ENCODE measurements around the gene NECTIN1.
A peak's percentile ranks its signal among the peaks of the same experiment; 100 is the strongest.

NECTIN1 gene

DNA sequence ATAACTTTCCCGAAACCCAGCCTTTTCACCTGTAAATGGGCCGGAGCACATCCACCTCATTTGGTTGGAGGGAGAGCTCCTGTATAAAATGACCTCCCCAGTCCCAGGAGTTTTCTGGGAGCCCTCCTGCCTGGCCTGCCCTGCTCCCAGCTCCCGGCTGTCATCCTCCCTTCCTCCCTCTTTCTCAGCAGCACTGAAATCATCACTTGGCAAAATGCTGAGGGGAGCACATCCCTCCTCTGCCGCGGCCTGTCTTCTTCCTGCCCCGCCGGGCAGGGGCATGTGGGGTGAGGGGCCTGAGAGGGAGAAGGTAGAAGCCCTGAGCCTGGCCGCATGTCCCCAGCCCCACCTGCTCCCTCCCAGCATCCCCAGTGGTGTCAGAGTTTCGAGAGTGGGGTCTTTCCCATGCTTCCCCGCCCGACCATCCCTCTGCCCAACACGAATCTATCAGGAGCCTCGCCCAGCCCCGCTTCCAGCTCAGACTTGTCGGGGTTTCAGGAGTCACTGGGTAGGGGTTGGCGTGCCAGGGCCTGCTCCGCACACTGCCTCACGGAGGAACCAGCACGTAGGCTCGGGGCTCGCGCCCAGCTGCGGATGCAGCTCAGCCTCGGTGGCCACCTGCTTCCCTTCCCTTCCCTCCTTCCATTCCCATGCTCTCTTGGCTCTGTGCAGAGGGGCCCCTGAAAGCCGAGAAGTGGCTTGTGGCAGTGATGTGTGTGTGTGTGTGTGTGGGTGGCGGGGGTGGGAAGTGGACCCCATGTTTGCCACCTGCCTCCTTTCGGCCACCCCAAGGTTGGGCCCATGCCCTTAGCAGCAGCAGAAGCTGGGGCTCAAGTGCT is 37.1 kb downstream of the NECTIN1 start:
- no peak for DNase-seq

DNA sequence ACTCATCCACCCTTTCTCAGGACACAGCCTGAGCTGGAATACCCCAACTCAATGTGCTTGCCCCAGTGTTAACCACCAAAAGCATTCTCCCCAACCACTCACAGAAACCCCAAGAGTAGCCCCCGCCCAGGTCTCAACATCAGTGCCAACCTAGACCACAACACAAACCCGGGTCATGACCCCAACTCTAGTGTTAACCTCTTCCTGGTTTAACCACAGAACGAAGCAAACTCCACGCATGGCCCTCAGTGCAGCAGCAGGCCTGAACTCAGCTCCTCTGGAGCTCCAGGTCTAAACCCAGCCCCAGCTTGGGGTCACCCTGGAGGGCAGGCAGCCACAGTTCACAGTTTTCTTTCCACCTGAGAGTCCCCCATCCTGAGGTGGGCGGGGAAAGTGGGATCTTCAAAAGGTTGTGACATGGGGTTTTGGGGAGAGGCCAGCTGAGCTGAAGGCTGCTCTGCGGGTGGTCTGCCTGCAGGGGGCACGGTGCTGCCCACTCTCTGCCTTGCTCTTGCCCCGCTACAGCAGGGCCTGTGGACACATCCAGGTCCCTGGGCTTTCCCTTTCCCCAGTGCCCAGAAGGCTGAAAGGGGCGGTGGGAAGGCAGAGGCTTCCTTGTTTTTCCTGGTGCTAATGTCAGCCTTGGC is 37.9 kb downstream of the NECTIN1 start:
- no peak for DNase-seq

DNA sequence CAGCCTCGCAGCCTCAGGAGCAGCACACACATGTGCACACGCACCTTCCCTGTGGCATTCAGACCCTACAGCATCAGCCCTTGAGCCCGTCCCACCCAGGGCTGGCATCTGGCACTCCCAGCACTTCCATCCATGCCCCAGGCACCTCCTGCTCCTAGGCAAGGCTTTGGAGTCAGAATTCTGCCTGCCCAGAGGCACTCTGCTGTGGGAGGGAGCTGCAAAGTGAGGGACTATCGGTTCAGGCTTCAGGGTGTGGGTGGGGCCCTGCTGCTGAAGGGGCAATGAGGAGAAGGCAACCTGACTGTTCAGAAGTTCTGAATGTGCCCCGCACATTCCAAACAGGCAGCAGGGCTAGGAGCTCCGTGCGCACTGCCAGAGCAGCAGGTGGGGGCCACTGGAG is 39.7 kb downstream of the NECTIN1 start:
- peak; percentile 58 for DNase-seq

DNA sequence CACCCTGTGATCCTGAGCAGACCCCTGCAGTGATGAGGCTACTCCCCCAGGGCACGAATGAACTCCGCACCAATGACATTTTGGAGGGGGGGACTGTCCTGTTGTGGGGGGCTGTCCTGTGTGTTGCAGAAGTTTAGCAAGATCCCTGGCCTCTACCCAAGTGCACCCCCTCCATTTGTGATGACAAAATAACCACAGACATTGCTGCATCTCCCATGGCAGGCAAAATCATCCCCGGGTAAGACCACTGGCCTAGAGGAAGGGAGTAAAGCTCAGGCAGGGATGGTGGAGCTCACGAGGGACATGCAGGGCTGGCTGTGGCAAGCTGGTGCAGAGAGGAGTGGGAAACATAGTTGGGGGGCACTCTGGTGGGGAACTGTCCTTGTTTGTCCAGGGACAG is 40.6 kb downstream of the NECTIN1 start:
- no peak for DNase-seq

DNA sequence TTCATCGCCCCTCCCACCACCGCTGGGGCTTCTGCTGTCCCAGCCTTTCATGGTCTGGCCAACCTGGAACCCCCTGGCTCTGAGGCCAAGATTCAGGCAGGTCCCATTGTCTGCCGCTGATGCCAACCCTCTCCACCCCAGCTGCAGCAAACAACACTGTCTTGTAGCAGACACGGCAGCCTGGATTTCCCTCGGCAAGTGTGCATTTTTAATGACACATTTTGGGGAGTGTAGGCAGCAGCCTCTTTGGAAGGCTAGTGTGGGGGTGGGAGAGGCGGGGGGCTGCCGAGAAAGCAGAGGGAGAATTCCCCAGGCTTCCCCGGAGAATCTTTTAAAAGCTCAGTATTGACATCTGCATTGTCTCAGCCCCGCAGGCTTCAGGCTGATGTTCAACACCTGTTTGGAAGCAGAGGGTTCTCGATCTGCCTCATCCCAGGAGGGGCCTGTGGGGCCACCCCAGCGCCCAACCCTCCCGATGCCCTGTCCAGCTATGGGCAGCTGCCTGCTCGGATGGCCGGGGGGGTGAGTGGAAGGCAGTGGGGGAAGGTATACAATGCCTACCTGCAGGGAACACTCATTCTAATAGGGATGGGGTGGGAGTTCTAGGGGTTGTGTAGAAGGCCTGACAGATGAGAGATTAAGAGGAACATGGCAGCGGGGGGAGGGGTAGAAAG is 41.5 kb downstream of the NECTIN1 start:
- DNase-seq: no peak

DNA sequence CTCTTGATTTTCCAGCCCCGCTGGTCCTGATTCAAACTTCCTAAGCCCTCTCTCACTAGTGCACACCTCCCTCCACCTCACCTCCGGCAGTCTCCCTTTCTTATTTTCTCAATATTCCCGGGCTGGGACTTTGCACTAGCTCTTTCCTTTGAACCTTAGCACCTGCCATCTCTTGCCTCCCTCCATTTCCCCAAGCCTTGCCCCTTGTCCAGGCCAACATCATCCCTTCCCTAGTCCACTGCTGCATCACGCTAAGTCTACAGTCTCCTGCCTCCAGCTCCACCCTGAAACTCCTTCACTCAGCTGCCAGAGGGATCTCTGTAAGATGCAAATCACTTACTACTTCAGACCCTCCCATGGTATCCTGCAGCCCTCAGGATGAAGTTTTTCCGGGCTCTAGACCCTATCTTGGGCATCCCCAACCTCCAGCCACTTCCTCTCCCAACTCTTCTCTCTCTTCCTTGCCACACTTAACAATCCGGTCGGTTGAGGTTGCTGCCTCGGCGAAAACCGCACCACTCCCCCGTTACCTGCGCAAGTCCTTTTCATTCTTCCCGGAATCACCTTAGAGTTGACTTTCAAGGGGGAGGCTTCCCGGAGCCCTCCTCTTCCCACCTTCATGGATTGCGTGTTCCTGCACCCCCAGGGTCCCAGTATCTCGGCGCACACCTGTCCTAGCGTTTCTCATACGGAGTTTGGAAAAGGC is 42.7 kb downstream of the NECTIN1 start:
- DNase-seq: no peak

DNA sequence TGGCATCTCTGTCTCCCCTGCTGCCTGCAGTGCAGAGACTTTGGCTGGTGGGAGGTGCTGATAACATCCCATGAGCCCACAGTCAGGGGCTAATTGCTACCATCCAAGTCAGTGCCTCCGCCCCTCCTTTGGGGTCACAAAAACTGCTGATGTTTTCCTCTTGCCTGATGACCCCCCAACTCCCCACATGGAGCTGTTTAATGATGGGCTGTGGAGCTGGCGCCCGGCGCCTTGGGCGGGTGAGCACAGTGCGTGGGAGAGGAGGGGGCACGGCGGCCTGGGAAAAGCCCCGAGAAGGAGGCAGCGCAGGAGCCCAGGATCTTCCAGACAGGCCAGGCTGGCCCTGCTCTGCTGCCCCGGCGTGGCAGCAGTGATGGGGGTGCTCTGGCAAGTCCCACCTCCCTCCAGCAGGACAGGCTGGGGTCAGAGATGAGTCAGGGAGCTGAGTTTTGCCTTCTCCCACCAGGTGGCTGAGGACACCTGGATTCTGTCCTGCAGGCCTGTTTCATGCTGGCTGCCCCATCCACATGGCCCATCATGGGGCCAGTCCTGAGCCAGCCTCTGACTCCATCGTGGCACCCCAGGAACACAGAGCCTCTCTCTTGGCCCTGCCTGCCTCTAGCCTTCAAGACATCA is 43.8 kb downstream of the NECTIN1 start:
- DNase-seq: no peak

DNA sequence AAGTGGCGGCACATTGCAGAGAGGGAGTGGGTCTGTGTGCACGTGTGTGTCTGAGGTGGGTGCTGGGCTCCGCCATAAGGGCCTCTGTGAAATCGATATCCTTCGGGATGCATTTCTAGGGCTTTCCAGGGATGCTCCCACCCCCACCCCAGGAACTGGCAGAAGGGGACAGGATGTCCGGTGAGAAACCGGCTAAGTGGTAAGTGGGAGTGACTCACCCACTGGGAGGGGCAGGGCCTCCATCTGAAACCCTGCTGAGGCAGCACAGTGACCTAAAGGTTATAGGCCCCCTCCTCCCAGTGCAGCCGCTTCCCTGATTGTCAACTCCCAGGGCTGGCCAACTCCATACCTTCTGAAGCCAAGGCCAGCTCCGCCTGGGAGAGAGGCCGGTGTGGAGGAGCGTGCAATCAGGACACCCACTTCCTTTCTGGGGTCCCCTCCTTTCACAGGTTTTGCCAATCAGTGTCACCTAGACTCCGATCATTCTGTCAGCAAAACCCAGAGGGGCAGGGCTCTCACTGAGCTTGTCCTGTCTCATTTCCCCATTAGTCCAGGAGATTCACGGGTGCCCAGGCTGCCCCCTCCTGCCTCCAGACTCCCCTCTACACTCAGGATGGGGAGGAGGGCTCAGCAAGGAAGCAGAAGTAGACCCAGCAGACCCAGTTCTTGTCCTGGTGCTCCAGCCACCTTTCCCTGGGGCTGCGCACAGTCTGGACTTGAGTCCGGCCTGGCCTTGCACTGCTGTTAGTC is 44.5 kb downstream of the NECTIN1 start:
- peak; percentile 97 for DNase-seq

DNA sequence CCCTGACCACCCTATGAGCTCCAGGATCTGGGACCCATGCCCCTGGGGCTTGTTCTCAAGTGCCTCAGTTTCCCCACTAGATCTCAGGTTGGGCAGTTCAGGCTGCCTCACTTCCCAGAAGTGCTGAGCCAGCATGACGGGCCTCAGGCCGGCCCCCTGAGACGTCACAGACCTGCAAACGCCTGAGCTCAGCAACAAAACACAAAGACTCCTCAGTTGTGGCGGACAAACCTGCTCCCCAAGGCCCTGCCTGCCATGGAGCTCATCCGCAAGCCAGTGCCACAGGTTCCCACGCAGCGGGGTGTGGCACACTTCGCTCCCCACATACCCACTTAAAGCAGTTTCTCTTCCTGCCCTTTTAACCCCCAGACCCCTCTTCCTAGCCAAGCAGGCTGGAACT is 45.2 kb downstream of the NECTIN1 start:
- DNase-seq: peak; percentile 77

DNA sequence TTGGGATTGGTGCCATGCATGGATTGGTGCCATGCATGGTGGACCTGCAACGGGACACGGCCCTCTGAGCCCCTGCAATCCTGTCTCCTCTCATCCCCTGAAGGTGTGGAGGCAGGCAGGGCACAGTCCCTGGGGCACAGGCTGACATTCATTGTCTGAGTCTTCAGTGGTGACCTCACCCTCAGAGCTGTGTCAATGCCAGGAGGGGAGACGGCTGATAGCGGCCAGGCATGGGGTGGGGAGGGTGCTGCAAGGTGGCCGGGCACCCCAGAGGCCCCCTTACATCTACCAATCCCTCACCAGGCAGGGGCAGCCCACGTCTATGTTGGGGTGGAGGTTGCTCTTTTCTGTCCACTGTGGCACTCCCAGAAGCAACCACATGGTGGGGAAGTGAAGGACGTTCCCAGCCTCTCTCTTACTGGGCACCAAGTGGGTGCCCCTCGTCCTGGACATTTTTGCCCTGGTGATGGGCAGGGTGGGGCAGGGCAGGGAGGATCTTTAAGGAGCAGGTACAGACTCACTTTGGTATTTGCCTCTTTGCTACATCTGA is 47.6 kb downstream of the NECTIN1 start:
- no peak for DNase-seq

DNA sequence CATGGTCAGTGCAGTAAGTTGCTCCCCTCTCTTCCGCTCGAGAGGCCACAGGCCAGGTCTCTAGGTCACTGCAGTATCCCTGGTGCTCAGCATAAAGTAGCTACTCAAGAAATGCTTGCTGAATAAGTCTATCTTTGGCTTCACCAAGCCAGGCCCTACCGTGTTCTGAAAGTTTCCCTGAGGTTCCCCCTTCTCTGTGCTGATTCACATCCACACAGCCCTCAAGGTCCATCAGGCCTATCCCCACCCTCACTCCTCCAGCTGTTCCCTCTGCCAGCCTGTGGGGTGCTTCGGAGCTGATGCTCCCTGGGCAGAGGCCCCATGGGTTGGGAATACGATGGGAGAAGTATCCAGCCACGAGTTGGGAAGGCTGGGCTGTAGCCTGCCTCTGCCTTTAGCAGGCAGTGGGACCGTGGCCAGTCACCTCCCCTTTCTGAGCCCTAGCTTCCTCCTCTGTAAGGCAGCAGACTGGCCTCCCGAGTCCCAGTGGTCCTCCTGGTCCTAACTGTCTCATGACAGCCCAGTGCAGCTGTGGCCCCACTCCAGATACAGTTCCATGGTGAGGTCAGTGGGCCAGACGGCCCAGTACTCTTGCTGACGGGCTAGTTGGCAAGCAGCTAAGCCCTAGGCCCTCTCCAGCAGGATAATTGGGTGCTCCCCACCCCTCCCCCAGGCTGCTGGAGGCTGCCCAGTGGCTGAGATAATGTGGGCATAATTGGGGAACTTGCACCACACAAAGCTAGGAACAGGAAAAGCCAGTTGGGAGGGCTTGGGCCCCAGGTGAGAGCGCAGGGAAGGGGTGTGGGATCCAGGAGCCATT is 48.2 kb downstream of the NECTIN1 start:
- DNase-seq: no peak

DNA sequence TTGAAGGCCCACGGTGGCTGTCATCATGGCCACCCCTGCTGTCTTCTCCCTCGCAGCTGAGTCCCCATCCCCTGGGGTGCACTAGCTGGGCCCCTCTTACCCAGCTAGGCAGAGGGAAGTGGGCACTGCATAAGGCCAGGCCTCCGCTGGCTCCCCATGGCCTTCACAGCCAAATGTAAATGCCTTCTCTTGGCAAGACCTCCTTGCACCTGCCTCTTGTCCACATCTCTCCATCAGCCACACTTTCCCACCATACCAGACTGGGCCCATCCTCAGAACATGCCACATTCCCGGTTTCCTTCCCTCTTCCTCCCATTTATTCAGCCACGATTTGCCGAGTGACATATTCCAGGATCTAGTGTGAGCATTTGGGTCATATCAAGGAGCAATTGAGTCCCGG is 49.7 kb downstream of the NECTIN1 start:
- no peak for DNase-seq

DNA sequence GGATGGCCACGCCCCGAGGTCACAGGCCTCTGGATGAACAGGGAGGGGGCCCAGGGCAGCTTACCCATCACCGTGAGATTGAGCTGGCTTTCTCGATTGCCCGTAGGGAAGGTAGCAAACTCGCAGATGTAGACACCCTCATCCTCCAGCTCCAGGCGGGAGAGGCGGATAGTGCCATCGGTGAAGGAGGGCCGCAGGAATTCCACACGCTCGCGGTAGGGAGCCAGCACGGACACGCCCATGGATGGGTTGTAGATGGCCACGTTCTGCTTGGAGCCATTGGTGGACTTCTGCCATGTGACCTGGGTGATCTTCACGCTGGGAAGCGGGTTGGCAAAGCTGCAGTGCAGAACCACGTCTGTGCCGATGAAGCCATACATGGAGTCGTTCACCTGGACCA is 50.6 kb downstream of the NECTIN1 start:
- DNase-seq: no peak

DNA sequence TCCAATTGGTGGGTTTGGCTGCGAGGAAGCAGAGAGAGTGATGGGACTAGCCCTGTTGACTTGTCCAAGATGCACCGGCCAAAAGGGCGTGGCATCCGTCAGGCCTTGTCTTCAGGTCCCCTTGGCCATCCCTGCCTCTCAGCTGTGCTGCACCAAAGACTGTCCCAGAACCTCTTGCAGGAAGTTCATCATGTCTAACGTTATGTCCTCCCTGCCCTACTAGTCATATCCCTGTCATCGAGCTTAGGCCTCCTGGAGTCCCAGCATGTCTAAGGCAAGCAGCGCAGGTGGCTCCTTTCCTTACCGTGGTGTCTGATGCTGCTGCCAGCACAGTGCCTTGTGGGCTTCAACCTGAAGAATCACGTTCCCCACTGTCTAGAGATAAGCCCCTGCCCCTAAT is 51.2 kb downstream of the NECTIN1 start:
- DNase-seq: no peak

DNA sequence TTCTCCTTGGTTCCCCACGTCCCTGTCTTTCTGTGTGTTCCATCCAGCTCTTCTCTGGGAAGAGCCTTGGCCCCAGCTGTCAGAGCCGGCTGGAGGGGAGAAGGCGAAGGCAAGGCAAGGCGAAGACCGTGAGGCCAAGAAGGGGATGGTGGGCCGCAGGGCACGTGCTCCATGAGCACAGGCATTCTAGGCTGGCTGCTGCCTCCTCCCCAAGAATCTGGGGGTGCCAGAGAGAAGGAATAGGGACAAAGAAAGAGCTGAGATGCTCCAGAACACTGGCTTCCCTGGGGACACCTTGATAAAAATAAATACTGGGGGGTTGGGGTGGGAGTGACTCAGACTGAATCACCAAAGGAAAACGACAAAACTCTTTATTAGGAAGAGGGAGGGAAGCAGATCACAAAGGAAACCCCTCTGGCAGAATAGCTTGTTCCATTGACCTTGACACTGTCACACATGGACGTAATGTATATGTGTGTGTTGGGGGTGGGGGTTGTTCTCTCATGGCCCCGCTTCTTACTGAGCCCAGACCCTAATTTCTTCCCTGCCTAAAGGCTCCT is 52.5 kb downstream of the NECTIN1 start:
- DNase-seq: no peak

DNA sequence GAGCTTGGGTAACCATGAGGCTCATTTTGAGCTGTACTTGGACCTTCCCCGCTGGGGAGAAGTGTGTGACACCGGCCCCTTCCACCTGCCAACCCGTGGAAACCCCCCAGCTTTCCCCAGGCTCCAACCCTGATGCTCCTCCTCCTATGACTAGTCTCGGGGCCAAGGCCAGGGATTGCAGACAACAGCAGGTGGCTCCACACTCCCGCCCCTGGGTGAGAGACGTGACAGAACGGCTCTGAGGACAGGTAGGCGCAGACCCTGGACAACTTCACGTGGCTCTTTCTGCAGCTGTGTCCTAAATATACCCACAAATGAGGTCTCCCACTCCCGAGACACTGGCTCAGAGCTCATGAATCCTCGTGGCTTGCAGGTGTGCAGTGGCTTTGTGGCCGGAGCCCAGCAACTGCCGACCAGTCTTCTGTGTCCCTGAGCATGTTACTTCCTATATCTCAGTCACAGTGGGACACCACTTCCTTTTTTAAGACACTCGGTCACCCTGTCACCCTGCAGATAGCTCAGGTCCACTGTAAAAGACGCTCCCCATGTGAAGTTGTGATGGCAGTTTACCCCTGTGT is 55.2 kb downstream of the NECTIN1 start:
- no peak for DNase-seq

DNA sequence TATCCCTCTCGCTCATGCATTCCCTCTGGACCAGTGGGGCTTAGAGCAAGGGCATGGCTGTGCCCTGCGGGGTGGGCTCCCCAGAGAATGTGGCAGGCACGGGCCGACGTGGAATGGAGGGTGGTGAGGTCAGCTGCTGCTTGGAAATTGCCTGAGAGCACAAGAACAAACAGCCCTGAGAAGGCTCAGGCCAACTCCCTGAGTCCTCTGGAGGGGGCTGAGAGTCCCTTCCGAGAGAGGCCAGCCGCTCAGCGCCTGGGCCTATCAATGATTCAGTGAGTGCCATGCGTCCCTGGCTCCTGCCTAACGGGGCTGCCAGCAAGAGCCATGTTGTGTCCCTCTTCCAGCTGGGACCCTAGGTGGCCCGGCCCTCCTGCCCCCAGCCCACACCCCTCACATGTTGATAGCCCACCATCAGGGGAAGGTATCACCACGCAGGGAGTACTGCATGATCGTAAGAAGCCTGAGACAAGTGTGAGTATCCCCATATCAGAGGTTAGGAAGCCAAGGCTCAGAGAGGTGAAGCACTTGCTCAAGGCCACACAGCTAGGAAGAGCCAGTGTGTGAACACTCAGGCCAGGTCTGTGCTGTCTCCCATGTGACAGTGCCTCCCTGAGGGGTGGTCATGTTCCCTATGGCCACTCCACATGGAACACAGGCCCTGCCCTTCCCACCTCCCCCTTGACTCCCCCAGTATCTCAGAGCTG is 55.8 kb downstream of the NECTIN1 start:
- DNase-seq: no peak

DNA sequence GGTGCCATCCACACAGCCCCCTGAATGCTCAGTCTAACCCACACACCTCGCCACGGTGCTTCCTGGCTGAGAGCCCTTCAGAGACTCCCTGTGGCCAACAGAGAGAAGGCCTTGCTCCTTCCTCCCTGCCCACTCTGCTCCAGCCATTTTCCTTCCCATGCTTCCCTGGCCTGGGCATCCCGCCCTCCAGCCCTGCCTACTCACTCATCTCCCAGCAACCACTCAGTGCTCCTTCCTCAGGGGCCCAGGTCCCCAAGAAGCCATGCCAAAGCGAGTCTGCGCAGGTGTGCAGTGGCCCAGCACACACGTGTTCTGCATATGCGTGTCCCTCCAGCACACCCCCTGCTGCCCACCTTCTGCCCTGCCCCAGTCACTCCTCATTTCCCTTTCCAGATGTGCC is 56.4 kb downstream of the NECTIN1 start:
- DNase-seq: no peak

DNA sequence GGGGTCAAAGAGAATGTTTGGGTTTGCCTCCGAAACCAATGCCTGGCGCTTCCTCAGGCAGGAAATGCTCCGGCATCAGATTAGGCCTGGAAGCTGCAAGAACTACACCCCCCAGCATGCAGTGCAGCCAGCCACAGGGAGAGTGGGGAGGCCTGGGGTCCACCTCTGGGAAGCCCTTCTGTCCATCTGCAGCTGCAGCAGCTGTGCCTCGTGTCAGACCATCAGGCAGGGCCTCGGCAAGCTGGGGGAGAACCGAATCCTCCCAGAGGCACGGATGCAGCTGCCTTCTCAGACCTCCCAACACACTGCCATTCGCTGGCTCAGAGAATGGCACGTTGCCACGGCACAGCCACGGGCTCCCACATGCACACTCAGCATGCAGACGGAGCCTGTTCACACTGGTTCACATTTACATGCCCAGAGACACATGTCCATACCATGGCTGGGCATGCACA is 57.4 kb downstream of the NECTIN1 start:
- DNase-seq: no peak
